HCT116 (cell line): Measurements from ENCODE around the gene NACC1. TPM values are rescaled to one million over a fixed set of nuclear protein-coding genes. Genes with fewer than 3 reads are reported as not detected.

Experiments used
- ATAC-seq: fragments of 200-7000 bp; cut with Tn5 transposase; 2 replicates; pipeline ENCODE4 v1.9.1; 2020; ENCODE audit warnings: mild to moderate bottlenecking, moderate library complexity
- BruUV-seq: library from RNA; stranded (reverse); fragments of 400-500 nt; replicated peaks from 2 replicates; lab custom pipeline; 2021; lab: Mats Ljungman, UMichigan
- CTCF ChIA-PET: fragments of 300-600 bp; sonication (Branson Sonifier 250); formaldehyde crosslinking; loops from one replicate; lab custom pipeline; 2021; ENCODE audit warnings: antibody characterized with exemption; lab: Charles Lee
- POLR2A ChIA-PET: fragments of 300-600, 350-600 bp; sonication (Branson Sonifier 250); formaldehyde crosslinking; loops from one replicate; lab custom pipeline; 2021; ENCODE audit warnings: antibody characterized with exemption; lab: Charles Lee
- RAD21 ChIA-PET, 2 experiments: fragments of 300-600 bp; sonication (Branson Sonifier 250); formaldehyde crosslinking; loops; one replicate each; lab custom pipeline; 2023; ENCODE audit warnings: low total read pairs in 2 of 2; ENCODE audit not compliant: uncharacterized antibody in 2 of 2, unreplicated experiment in 2 of 2, low non-redundant PET in 1 of 2; lab: Charles Lee
- DNase-seq: peaks from one replicate; pipeline ENCODE4 v3.0.0-alpha.2; 2010; ENCODE audit warnings: low read depth, low spot score
- H2AFZ ChIP-seq: fragments of 200-600 bp; shearing (Covaris generic), sonication (generic); 2 replicates; pipeline ENCODE4 v1.6.1; 2017; ENCODE audit warnings: low read depth, mixed run types, mixed read lengths, antibody characterized with exemption, low read length; ENCODE audit not compliant: poor library complexity, severe bottlenecking
- H3K27ac ChIP-seq: 2 replicates; pipeline ENCODE4 v1.5.1; 2012; ENCODE audit warnings: low read depth, low read length
- H3K27me3 ChIP-seq: fragments of 200-600 bp; sonication (generic); 2 replicates; pipeline ENCODE4 v1.6.1; 2016; ENCODE audit warnings: mixed run types, low read length, mixed read lengths; ENCODE audit not compliant: insufficient read depth
- H3K36me3 ChIP-seq, 2 experiments: fragments of 200-500 bp in 1 of 2; fragments of 200-600 bp in 1 of 2; sonication (Bioruptor generic) in 1 of 2; sonication (generic) in 1 of 2; 2 replicates each; pipeline versions ENCODE4 v1.5.1 to v1.6.1; 2014 to 2016; ENCODE audit warnings: low read length in 2 of 2, inconsistent platforms in 1 of 2, mixed read lengths in 1 of 2, mixed run types in 1 of 2; ENCODE audit not compliant: insufficient read depth in 2 of 2, control insufficient read depth in 1 of 2
- H3K4me1 ChIP-seq, 2 experiments: fragments of 200-600 bp in 1 of 2; sonication (generic) in 1 of 2; 2 replicates each; pipeline versions ENCODE4 v1.5.1 to v1.6.1; 2012 to 2017; ENCODE audit warnings: low read length in 2 of 2, inconsistent platforms in 1 of 2, mild to moderate bottlenecking in 1 of 2, mixed read lengths in 1 of 2, mixed run types in 1 of 2, moderate library complexity in 1 of 2; ENCODE audit not compliant: insufficient read depth in 2 of 2, control insufficient read depth in 1 of 2
- H3K4me2 ChIP-seq: fragments of 200-600 bp; sonication (generic); 2 replicates; pipeline ENCODE4 v1.6.1; 2017; ENCODE audit warnings: mixed run types, low read length, mixed read lengths
- H3K4me3 ChIP-seq, 2 experiments: fragments of 200-600 bp in 1 of 2; sonication (generic) in 1 of 2; replicated peaks in 1 of 2; 2 replicates each; pipeline ENCODE4 v1.5.1; 2011 to 2016; ENCODE audit warnings: low read length in 2 of 2, control low read depth in 1 of 2, low read depth in 1 of 2, mild to moderate bottlenecking in 1 of 2, mixed read lengths in 1 of 2, mixed run types in 1 of 2
- H3K79me2 ChIP-seq: fragments of 200-600 bp; sonication (generic); 2 replicates; pipeline ENCODE4 v1.6.1; 2017; ENCODE audit warnings: mild to moderate bottlenecking, mixed run types, low read length, moderate library complexity, mixed read lengths; ENCODE audit not compliant: insufficient read depth
- H3K9ac ChIP-seq: fragments of 200-600 bp; sonication (generic); 2 replicates; pipeline ENCODE4 v1.6.1; 2016; ENCODE audit warnings: low read length, mixed read lengths
- H3K9me2 ChIP-seq: fragments of 200-600 bp; sonication (generic), shearing (Covaris generic); 2 replicates; pipeline ENCODE4 v1.6.1; 2017; ENCODE audit warnings: mixed run types, mild to moderate bottlenecking, moderate library complexity; ENCODE audit not compliant: insufficient read depth
- H3K9me3 ChIP-seq, 2 experiments: fragments of 200-500 bp in 1 of 2; fragments of 200-600 bp in 1 of 2; sonication (Bioruptor generic) in 1 of 2; sonication (generic) in 1 of 2; 2 replicates each; pipeline ENCODE4 v1.6.1; 2014 to 2017; ENCODE audit warnings: low read length in 2 of 2, mixed read lengths in 2 of 2, inconsistent platforms in 1 of 2, low read depth in 1 of 2, mild to moderate bottlenecking in 1 of 2, mixed run types in 1 of 2, moderate library complexity in 1 of 2; ENCODE audit not compliant: control insufficient read depth in 1 of 2, insufficient read depth in 1 of 2
- H4K20me1 ChIP-seq: fragments of 200-600 bp; sonication (generic), shearing (Covaris generic); 2 replicates; pipeline ENCODE4 v1.6.1; 2017; ENCODE audit warnings: mixed run types, mild to moderate bottlenecking, moderate library complexity; ENCODE audit not compliant: insufficient read depth
- CBX3 ChIP-seq: IDR thresholded peaks from 2 replicates; pipeline ENCODE4 v1.6.1; 2012; ENCODE audit warnings: low read depth
- EZH2 ChIP-seq: fragments of 200-600 bp; sonication (generic); IDR thresholded peaks from 2 replicates; pipeline ENCODE4 v1.6.1; 2017; ENCODE audit warnings: antibody characterized with exemption, mixed run types
- EZH2phosphoT487 ChIP-seq: fragments of 200-600 bp; IDR thresholded peaks from 2 replicates; pipeline ENCODE4 v1.6.1; 2018; ENCODE audit warnings: antibody characterized with exemption, borderline replicate concordance
- JUND ChIP-seq: IDR thresholded peaks from 2 replicates; pipeline ENCODE4 v1.6.1; 2012
- POLR2A ChIP-seq: IDR thresholded peaks from 2 replicates; pipeline ENCODE4 v1.7.0; 2011; ENCODE audit warnings: borderline replicate concordance; ENCODE audit not compliant: insufficient read depth, insufficient read length; ENCODE audit errors: extremely low read depth
- POLR2AphosphoS5 ChIP-seq: IDR thresholded peaks from 2 replicates; pipeline ENCODE4 v1.6.1; 2011; ENCODE audit warnings: mild to moderate bottlenecking, low read depth, low read length, moderate library complexity
- RAD21 ChIP-seq: IDR thresholded peaks from 2 replicates; pipeline ENCODE4 v1.6.1; 2012; ENCODE audit warnings: low read depth, mild to moderate bottlenecking
- SIN3A ChIP-seq: IDR thresholded peaks from 2 replicates; pipeline ENCODE4 v1.6.1; 2012; ENCODE audit warnings: low read depth
- TCF7L2 ChIP-seq: IDR thresholded peaks from 2 replicates; pipeline ENCODE4 v1.7.0; 2011; ENCODE audit warnings: borderline replicate concordance, inconsistent platforms; ENCODE audit not compliant: insufficient read depth, insufficient read length; ENCODE audit errors: extremely low read depth
- intact Hi-C: fragments of 100-400 bp; cut with micrococcal nuclease; formaldehyde crosslinking; loops from 2 replicates; pipeline ENCODE4 v1.10.0; 2022
- total RNA-seq: library from RNA; stranded (reverse); gene quantifications from one replicate; pipeline ENCODE4 v1.2.1, GENCODE V29; 2021; ENCODE audit not compliant: unreplicated experiment
- TF ChIP-seq, protein P1 (sequence below): IDR thresholded peaks from 2 replicates; pipeline ENCODE4 v1.6.1; 2011; ENCODE audit warnings: mild to moderate bottlenecking, low read length, moderate library complexity; ENCODE audit not compliant: insufficient replicate concordance; ENCODE audit errors: extremely low read depth
- TF ChIP-seq, protein P2 (sequence below): IDR thresholded peaks from 2 replicates; pipeline ENCODE4 v1.6.1; 2012; ENCODE audit warnings: low read depth

NACC1 gene
- total RNA-seq, 1 experiment from 2014 or later, result 181 TPM

DNA sequence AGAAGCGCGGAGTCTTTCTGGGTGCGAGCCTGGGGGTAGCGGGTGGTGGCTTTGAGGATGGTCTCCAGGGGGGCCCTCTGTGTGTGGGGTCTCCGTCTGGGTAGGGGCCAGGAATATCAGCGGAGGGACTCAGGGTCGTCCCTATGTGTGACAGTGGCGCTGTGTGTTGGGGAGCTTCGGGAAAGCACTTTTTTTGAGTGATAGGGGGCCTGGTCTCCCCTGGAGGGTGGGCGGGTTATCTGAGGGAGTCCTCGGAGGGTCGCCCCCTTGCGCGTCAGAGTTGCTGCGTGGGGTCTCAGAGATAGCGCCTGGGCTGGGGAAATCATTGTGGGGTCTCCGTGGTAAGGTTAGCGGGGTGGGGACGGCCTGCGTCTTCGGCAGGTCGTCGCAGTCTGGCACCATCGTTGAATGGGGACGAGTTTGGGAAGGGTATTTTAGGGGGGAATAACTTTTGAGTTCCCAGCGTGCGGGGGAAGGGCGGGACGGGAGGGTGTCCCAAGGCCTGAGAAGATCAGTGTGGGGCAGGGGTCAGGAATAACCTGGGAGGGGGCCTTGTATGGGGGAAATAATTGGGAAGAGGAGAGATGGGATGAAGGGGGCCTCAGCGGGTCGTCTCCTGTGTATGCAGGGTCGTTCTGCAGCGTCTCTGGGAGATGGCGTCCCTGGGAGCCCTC lies 33.0 kb downstream of the NACC1 start:
- H3K4me2 ChIP-seq, result peak overlapping the region; percentile 99
- H3K27me3 ChIP-seq, result no peaks in the 10 kb centered on the region
- RAD21 ChIA-PET, result no interaction called here
- peaks cover 61% of the 10 kb centered on the region for H3K79me2 ChIP-seq
- no peak overlapping the region for H2AFZ ChIP-seq
- intact Hi-C loops, result loop anchor here (2.0 to 5.0 kb wide), 3 partner anchors 34 to 696 kb away; partner anchors contain the start of gene TRMT1
- ATAC-seq, result peak; percentile 1
- peak overlapping the region; percentile 100 for H3K9ac ChIP-seq
- POLR2A ChIA-PET, result interaction anchor here (1.7 to 2.5 kb wide), 3 partner anchors 13 to 23 kb away, joined by 5 to 11 read pairs (median 10); no protein-coding TSS in a partner anchor
- peaks cover 38 to 67% of the 10 kb centered on the region in 2 experiments for H3K4me1 ChIP-seq
- peak overlapping the region; percentile 84 to 98 for H3K4me3 ChIP-seq
- peaks cover 12% of the 10 kb centered on the region; the same call in 1 of the 2 replicates for H4K20me1 ChIP-seq
- peak overlapping the region; percentile 94 for H3K27ac ChIP-seq
- no peaks in the 10 kb centered on the region for H3K9me2 ChIP-seq
- no peak for DNase-seq
- peak; percentile 52; the same call in 1 of the 2 replicates for TF ChIP-seq POLR2AphosphoS5
- no peak for TF ChIP-seq POLR2A
- BruUV-seq, result TSS peak; percentile 59
- H3K9me3 ChIP-seq, result no peaks in the 10 kb centered on the region
- CTCF ChIA-PET, result no interaction called here
- H3K36me3 ChIP-seq, result peaks cover 0 to 12% of the 10 kb centered on the region in 2 experiments; a peak in 2 of 4 replicates

DNA sequence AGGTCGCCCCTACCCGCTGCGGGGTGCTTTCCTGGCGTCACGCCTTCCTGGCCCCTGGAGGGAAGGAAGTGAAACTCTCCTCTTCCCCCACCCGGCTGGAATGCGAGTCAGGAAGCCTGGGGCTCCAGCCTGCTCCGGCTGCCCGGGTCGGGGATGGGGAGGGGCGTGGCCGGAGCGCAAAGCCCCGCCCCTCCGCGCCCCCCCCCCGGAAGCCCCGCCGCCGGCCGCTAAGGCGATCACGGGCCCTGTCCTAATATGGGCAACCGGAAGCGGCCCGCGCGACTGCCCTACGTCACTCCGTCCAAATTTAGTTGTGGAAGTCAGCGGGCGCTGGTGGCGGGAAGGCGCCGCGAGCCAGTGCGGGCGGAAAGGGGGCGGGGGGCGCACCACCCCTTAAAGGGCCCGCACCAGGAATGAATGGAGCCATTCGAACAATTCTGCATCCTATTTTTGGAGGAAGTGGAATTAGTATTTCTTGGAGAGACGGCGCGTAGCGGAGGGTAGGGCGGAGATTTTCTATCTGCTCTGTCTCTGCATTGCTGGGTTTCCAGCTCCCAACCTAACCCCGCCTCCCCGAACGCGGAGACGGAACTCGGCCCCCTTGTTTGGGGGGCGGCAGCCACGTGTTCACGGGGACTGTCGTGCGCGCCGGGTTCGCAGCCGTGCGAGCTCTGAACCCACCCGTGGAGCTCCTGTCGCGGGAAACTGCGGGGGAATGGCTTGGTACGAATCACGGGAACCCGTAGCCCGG lies 33.7 kb downstream of the NACC1 start:
- Histone ChIP-seq H2AFZ (no peak overlapping the region), H3K27me3 (no peaks in the 10 kb centered on the region), H4K20me1 (peaks cover 12% of the 10 kb centered on the region; the same call in 1 of the 2 replicates), H3K4me2 (peak overlapping the region; percentile 100), H3K9me3 (no peaks in the 10 kb centered on the region), H3K79me2 (peaks cover 58% of the 10 kb centered on the region), H3K4me3 (peak overlapping the region; percentile 84 to 98), H3K4me1 (peaks cover 37 to 67% of the 10 kb centered on the region in 2 experiments), H3K27ac (peak overlapping the region; percentile 99), H3K36me3 (peaks cover 0 to 12% of the 10 kb centered on the region in 2 experiments; a peak in 2 of 4 replicates), H3K9ac (peak overlapping the region; percentile 100), H3K9me2 (no peaks in the 10 kb centered on the region)
- ATAC-seq, result peak; percentile 58
- ChIA-PET CTCF (interaction anchor here (0.8 to 0.9 kb wide), 2 partner anchors 11 to 34 kb away, joined by 4 read pairs; partner anchors contain the start of gene NACC1), POLR2A (interaction anchor here (0.8 to 2.2 kb wide), 10 partner anchors 9 to 159 kb away, joined by 3 to 36 read pairs (median 6); partner anchors contain the start of gene NACC1), RAD21 (no interaction called here)
- DNase-seq, result peak; percentile 93
- no TSS peak for BruUV-seq
- intact Hi-C loops, result loop anchor here (2.0 to 5.0 kb wide), 3 partner anchors 35 to 696 kb away; partner anchors contain the start of gene TRMT1
- TF ChIP-seq EZH2 (no peak), TCF7L2 (peak; percentile 20), CBX3 (no peak), EZH2phosphoT487 (no peak), SIN3A (no peak), JUND (no peak), RAD21 (no peak)
- TF ChIP-seq, protein P1, sequence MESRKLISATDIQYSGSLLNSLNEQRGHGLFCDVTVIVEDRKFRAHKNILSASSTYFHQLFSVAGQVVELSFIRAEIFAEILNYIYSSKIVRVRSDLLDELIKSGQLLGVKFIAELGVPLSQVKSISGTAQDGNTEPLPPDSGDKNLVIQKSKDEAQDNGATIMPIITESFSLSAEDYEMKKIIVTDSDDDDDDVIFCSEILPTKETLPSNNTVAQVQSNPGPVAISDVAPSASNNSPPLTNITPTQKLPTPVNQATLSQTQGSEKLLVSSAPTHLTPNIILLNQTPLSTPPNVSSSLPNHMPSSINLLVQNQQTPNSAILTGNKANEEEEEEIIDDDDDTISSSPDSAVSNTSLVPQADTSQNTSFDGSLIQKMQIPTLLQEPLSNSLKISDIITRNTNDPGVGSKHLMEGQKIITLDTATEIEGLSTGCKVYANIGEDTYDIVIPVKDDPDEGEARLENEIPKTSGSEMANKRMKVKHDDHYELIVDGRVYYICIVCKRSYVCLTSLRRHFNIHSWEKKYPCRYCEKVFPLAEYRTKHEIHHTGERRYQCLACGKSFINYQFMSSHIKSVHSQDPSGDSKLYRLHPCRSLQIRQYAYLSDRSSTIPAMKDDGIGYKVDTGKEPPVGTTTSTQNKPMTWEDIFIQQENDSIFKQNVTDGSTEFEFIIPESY, result no peak
- TF ChIP-seq, protein P2, sequence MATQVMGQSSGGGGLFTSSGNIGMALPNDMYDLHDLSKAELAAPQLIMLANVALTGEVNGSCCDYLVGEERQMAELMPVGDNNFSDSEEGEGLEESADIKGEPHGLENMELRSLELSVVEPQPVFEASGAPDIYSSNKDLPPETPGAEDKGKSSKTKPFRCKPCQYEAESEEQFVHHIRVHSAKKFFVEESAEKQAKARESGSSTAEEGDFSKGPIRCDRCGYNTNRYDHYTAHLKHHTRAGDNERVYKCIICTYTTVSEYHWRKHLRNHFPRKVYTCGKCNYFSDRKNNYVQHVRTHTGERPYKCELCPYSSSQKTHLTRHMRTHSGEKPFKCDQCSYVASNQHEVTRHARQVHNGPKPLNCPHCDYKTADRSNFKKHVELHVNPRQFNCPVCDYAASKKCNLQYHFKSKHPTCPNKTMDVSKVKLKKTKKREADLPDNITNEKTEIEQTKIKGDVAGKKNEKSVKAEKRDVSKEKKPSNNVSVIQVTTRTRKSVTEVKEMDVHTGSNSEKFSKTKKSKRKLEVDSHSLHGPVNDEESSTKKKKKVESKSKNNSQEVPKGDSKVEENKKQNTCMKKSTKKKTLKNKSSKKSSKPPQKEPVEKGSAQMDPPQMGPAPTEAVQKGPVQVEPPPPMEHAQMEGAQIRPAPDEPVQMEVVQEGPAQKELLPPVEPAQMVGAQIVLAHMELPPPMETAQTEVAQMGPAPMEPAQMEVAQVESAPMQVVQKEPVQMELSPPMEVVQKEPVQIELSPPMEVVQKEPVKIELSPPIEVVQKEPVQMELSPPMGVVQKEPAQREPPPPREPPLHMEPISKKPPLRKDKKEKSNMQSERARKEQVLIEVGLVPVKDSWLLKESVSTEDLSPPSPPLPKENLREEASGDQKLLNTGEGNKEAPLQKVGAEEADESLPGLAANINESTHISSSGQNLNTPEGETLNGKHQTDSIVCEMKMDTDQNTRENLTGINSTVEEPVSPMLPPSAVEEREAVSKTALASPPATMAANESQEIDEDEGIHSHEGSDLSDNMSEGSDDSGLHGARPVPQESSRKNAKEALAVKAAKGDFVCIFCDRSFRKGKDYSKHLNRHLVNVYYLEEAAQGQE, result no peak
